ENCODE results near the gene TOMM20.

DNA sequence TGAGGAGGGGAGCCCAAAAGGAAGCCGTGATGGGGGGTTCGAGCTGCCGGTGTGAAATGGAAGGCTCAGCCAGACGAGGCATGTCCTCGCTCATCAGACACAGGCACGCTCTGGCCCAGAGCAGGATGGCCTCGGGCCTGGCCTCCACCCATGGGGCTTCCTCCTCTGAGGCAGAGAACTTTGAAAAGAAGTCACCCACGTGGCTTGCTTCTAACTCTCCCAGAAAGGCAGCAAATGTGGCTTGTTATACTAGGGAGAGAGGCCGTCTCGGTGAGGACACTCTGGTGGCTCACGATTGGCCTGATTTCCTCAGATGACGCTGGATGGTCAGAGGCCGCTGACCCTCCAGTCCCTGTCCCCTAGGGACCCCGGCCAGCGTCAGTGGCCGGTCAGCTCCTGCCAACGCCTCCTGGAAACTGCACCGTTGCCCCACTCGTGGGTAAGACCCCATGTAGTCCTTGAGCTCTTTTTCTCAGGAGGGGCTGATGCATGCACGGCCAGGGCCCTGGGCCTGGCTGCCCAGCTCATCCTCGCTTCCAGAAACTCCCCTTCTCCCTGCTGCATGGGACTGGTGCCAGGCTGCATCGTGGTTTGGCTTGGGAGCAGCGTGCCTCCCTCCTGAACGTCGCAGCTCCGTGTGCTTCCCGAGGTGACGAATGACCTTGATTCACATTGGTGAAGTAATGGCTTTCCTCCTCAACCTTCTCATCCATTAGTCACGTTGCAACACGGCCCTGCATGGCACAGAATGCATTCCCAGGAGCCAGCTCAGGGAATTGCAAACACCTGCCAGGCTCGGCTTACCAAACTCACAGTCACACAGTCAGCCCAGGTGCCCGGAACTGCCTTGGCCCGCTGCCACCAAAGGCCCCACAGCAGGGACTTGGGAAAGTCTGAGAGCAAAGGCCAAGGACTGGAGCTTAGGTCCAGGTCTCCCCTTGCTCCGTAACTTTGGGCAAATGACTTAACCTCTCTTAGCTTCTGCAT is 58.8 kb downstream of the TOMM20 start:
- no peak for TF ChIP-seq SRF (CRISPR knock-in tag; IDR thresholded peaks at IDR 0.05)
- TF ChIP-seq BRD9 (IDR thresholded peaks at IDR 0.05; ENCODE audit: low read depth, partially characterized antibody): no peak
- TF ChIP-seq YY1 (IDR thresholded peaks at IDR 0.05; ENCODE audit: borderline replicate concordance in 1 of 3, control insufficient read depth in 1 of 3, extremely low read depth in 1 of 3, insufficient read depth in 3 of 3, insufficient read length in 1 of 3, insufficient replicate concordance in 2 of 3, low read depth in 1 of 3, low read length in 2 of 3): no peak
- no peak for TF ChIP-seq RAD21 (CRISPR knock-in tag; conservative IDR thresholded peaks at IDR 0.05 in 1 of 2, IDR thresholded peaks at IDR 0.05 in 1 of 2)
